ENCODE results near the gene MYO1B. TPM values are rescaled to one million over a fixed set of nuclear protein-coding genes. Genes with fewer than 3 reads are reported as not detected.

Gene MYO1B
- total and polyA plus RNA-seq, 5 donors from 2014 or later = not detected

- Histone ChIP-seq H3K4me1 (ENCODE audit: control insufficient read depth, insufficient read depth, low read length, poor library complexity, severe bottlenecking) (no peaks in the 10 kb centered on the region), H3K36me3 (ENCODE audit: control insufficient read depth, insufficient read depth, low read length) (no peaks in the 10 kb centered on the region), H3K9me3 (ENCODE audit: control insufficient read depth in 2 of 2, low read length in 2 of 2) (no peaks in the 10 kb centered on the region), H3K27ac (ENCODE audit: insufficient read depth, low read length, poor library complexity, severe bottlenecking) (no peak overlapping the region), H3K27me3 (ENCODE audit: control insufficient read depth, insufficient read depth, low read length) (no peaks in the 10 kb centered on the region), H3K4me3 (ENCODE audit: low read depth, low read length) (no peak overlapping the region)
- ATAC-seq (ENCODE audit: low read depth in 2 of 2) (no peak), DNase-seq (no peak)
- H3K9me3 Mint-ChIP-seq = peaks cover 0 to 11% (median 2%) of the 10 kb centered on the region in 7 donors
- H3K27me3 Mint-ChIP-seq = peaks cover 5% of the 10 kb centered on the region
- no peak overlapping the region for H3K27ac Mint-ChIP-seq
- no peaks in the 10 kb centered on the region for H3K36me3 Mint-ChIP-seq
- H3K4me1 Mint-ChIP-seq = no peaks in the 10 kb centered on the region
- no peak overlapping the region for H3K4me3 Mint-ChIP-seq
These were observed 214.0 kb downstream of the MYO1B start for GRCh38 chr2:191459158-191459557.

GRCh38 chr2:191462370-191462769 is 217.2 kb downstream of the MYO1B start:
- Histone ChIP-seq H3K27me3 (ENCODE audit: control insufficient read depth, insufficient read depth, low read length) (no peaks in the 10 kb centered on the region), H3K9me3 (ENCODE audit: control insufficient read depth in 2 of 2, low read length in 2 of 2) (no peaks in the 10 kb centered on the region), H3K4me3 (ENCODE audit: low read depth, low read length) (no peak overlapping the region), H3K4me1 (ENCODE audit: control insufficient read depth, insufficient read depth, low read length, poor library complexity, severe bottlenecking) (no peaks in the 10 kb centered on the region), H3K36me3 (ENCODE audit: control insufficient read depth, insufficient read depth, low read length) (no peaks in the 10 kb centered on the region), H3K27ac (ENCODE audit: insufficient read depth, low read length, poor library complexity, severe bottlenecking) (no peak overlapping the region)
- DNase-seq (no peak), ATAC-seq (ENCODE audit: low read depth in 2 of 2) (no peak)
- H3K27ac Mint-ChIP-seq = no peak overlapping the region
- peaks cover 5% of the 10 kb centered on the region for H3K27me3 Mint-ChIP-seq
- H3K4me1 Mint-ChIP-seq = no peaks in the 10 kb centered on the region
- H3K9me3 Mint-ChIP-seq = peaks cover 0 to 11% (median 2%) of the 10 kb centered on the region in 7 donors
- H3K36me3 Mint-ChIP-seq = no peaks in the 10 kb centered on the region
- H3K4me3 Mint-ChIP-seq = no peak overlapping the region

- H3K36me3 ChIP-seq (ENCODE audit: control insufficient read depth, insufficient read depth, low read length) = no peaks in the 10 kb centered on the region
- no peak overlapping the region for H3K27ac Mint-ChIP-seq
- H3K4me1 ChIP-seq (ENCODE audit: control insufficient read depth, insufficient read depth, low read length, poor library complexity, severe bottlenecking) = no peaks in the 10 kb centered on the region
- peaks cover 0 to 11% (median 0%) of the 10 kb centered on the region in 7 donors for H3K9me3 Mint-ChIP-seq
- H3K27me3 ChIP-seq (ENCODE audit: control insufficient read depth, insufficient read depth, low read length) = no peaks in the 10 kb centered on the region
- H3K4me1 Mint-ChIP-seq = no peaks in the 10 kb centered on the region
- DNase-seq (no peak), ATAC-seq (ENCODE audit: low read depth in 2 of 2) (no peak)
- H3K27me3 Mint-ChIP-seq = peaks cover 5% of the 10 kb centered on the region
- no peak overlapping the region for H3K4me3 ChIP-seq (ENCODE audit: low read depth, low read length)
- H3K4me3 Mint-ChIP-seq = no peak overlapping the region
- no peaks in the 10 kb centered on the region for H3K36me3 Mint-ChIP-seq
- H3K27ac ChIP-seq (ENCODE audit: insufficient read depth, low read length, poor library complexity, severe bottlenecking) = no peak overlapping the region
- H3K9me3 ChIP-seq (ENCODE audit: control insufficient read depth in 2 of 2, low read length in 2 of 2) = no peaks in the 10 kb centered on the region
These were observed 218.6 kb downstream of the MYO1B start for GRCh38 chr2:191463790-191464189.

GRCh38 chr2:191465766-191466420 is 220.7 kb downstream of the MYO1B start:
- Histone ChIP-seq H3K36me3 (ENCODE audit: control insufficient read depth, insufficient read depth, low read length) (no peaks in the 10 kb centered on the region), H3K4me3 (ENCODE audit: low read depth, low read length) (no peak overlapping the region), H3K9me3 (ENCODE audit: control insufficient read depth in 2 of 2, low read length in 2 of 2) (no peaks in the 10 kb centered on the region), H3K27ac (ENCODE audit: insufficient read depth, low read length, poor library complexity, severe bottlenecking) (no peak overlapping the region), H3K27me3 (ENCODE audit: control insufficient read depth, insufficient read depth, low read length) (no peaks in the 10 kb centered on the region), H3K4me1 (ENCODE audit: control insufficient read depth, insufficient read depth, low read length, poor library complexity, severe bottlenecking) (no peaks in the 10 kb centered on the region)
- H3K27me3 Mint-ChIP-seq = peaks cover 5% of the 10 kb centered on the region
- H3K9me3 Mint-ChIP-seq = peaks cover 0 to 3% (median 0%) of the 10 kb centered on the region in 7 donors
- no peak overlapping the region for H3K4me3 Mint-ChIP-seq
- H3K36me3 Mint-ChIP-seq = no peaks in the 10 kb centered on the region
- no peak overlapping the region for H3K27ac Mint-ChIP-seq
- H3K4me1 Mint-ChIP-seq = no peaks in the 10 kb centered on the region
- ATAC-seq (ENCODE audit: low read depth in 2 of 2) (no peak), DNase-seq (no peak)

- Histone ChIP-seq H3K4me1 (ENCODE audit: control insufficient read depth, insufficient read depth, low read length, poor library complexity, severe bottlenecking) (no peaks in the 10 kb centered on the region), H3K9me3 (ENCODE audit: control insufficient read depth in 2 of 2, low read length in 2 of 2) (no peaks in the 10 kb centered on the region), H3K27me3 (ENCODE audit: control insufficient read depth, insufficient read depth, low read length) (no peaks in the 10 kb centered on the region), H3K4me3 (ENCODE audit: low read depth, low read length) (no peak overlapping the region), H3K36me3 (ENCODE audit: control insufficient read depth, insufficient read depth, low read length) (no peaks in the 10 kb centered on the region), H3K27ac (ENCODE audit: insufficient read depth, low read length, poor library complexity, severe bottlenecking) (no peak overlapping the region)
- H3K9me3 Mint-ChIP-seq = peaks cover 0 to 2% (median 0%) of the 10 kb centered on the region in 7 donors
- ATAC-seq (ENCODE audit: low read depth in 2 of 2) (no peak), DNase-seq (no peak)
- H3K36me3 Mint-ChIP-seq = no peaks in the 10 kb centered on the region
- H3K4me1 Mint-ChIP-seq = no peaks in the 10 kb centered on the region
- H3K27ac Mint-ChIP-seq = no peak overlapping the region
- no peak overlapping the region for H3K4me3 Mint-ChIP-seq
- H3K27me3 Mint-ChIP-seq = peaks cover 5% of the 10 kb centered on the region
These were observed 221.9 kb downstream of the MYO1B start for GRCh38 chr2:191467113-191467512.

GRCh38 chr2:191470306-191470705 is 225.1 kb downstream of the MYO1B start:
- H3K27me3 Mint-ChIP-seq = peaks cover 4% of the 10 kb centered on the region
- no peaks in the 10 kb centered on the region for H3K9me3 ChIP-seq (ENCODE audit: control insufficient read depth in 2 of 2, low read length in 2 of 2)
- no peaks in the 10 kb centered on the region for H3K4me1 Mint-ChIP-seq
- no peak overlapping the region for H3K4me3 Mint-ChIP-seq
- H3K36me3 ChIP-seq (ENCODE audit: control insufficient read depth, insufficient read depth, low read length) = no peaks in the 10 kb centered on the region
- H3K4me3 ChIP-seq (ENCODE audit: low read depth, low read length) = no peak overlapping the region
- ATAC-seq (ENCODE audit: low read depth in 2 of 2) = no peak
- H3K4me1 ChIP-seq (ENCODE audit: control insufficient read depth, insufficient read depth, low read length, poor library complexity, severe bottlenecking) = no peaks in the 10 kb centered on the region
- H3K27ac ChIP-seq (ENCODE audit: insufficient read depth, low read length, poor library complexity, severe bottlenecking) = no peak overlapping the region
- H3K27ac Mint-ChIP-seq = no peak overlapping the region
- peaks cover 0 to 2% (median 0%) of the 10 kb centered on the region in 7 donors for H3K9me3 Mint-ChIP-seq
- no peaks in the 10 kb centered on the region for H3K27me3 ChIP-seq (ENCODE audit: control insufficient read depth, insufficient read depth, low read length)
- DNase-seq = no peak
- no peaks in the 10 kb centered on the region for H3K36me3 Mint-ChIP-seq

- ATAC-seq (ENCODE audit: low read depth in 2 of 2) (no peak), DNase-seq (no peak)
- H3K4me3 Mint-ChIP-seq = no peak overlapping the region
- no peaks in the 10 kb centered on the region for H3K27me3 ChIP-seq (ENCODE audit: control insufficient read depth, insufficient read depth, low read length)
- H3K4me1 Mint-ChIP-seq = no peaks in the 10 kb centered on the region
- no peaks in the 10 kb centered on the region for H3K9me3 Mint-ChIP-seq
- no peaks in the 10 kb centered on the region for H3K36me3 ChIP-seq (ENCODE audit: control insufficient read depth, insufficient read depth, low read length)
- H3K4me3 ChIP-seq (ENCODE audit: low read depth, low read length) = no peak overlapping the region
- peaks cover 4% of the 10 kb centered on the region for H3K27me3 Mint-ChIP-seq
- H3K36me3 Mint-ChIP-seq = no peaks in the 10 kb centered on the region
- H3K9me3 ChIP-seq (ENCODE audit: control insufficient read depth in 2 of 2, low read length in 2 of 2) = no peaks in the 10 kb centered on the region
- H3K4me1 ChIP-seq (ENCODE audit: control insufficient read depth, insufficient read depth, low read length, poor library complexity, severe bottlenecking) = no peaks in the 10 kb centered on the region
- no peak overlapping the region for H3K27ac ChIP-seq (ENCODE audit: insufficient read depth, low read length, poor library complexity, severe bottlenecking)
- H3K27ac Mint-ChIP-seq = no peak overlapping the region
These were observed 229.3 kb downstream of the MYO1B start for GRCh38 chr2:191474464-191474863.

All from CD4-positive, CD25-positive, alpha-beta regulatory T cell (primary cell).